Islet precursor cell (in vitro differentiated cells): ENCODE data around the gene CAPZB.
A peak's percentile ranks its signal among the peaks of the same experiment; 100 is the strongest.

Experiments used
- DNase-seq: peaks from one replicate; pipeline ENCODE4 v3.0.0-alpha.2; 2018

Gene CAPZB

GRCh38 chr1:19467199-19468187 is 17.8 kb downstream of the CAPZB start:
- DNase-seq, result no peak

- DNase-seq, result no peak
Measured at GRCh38 chr1:19466112-19466561, 19.2 kb downstream of the CAPZB start.

GRCh38 chr1:19465650-19466049 is 19.7 kb downstream of the CAPZB start:
- no peak for DNase-seq

GRCh38 chr1:19465123-19465522 is 20.2 kb downstream of the CAPZB start:
- no peak for DNase-seq

- DNase-seq, result no peak
Measured at GRCh38 chr1:19464696-19465095, 20.6 kb downstream of the CAPZB start.

- no peak for DNase-seq
Measured at GRCh38 chr1:19463504-19463803, 21.9 kb downstream of the CAPZB start.

GRCh38 chr1:19462781-19463503 is 22.4 kb downstream of the CAPZB start:
- no peak for DNase-seq

- no peak for DNase-seq
Measured at GRCh38 chr1:19461220-19461554, 24.2 kb downstream of the CAPZB start.

GRCh38 chr1:19460535-19461219 is 24.7 kb downstream of the CAPZB start:
- DNase-seq, result no peak

- DNase-seq, result no peak
Measured at GRCh38 chr1:19458815-19459417, 26.4 kb downstream of the CAPZB start.

GRCh38 chr1:19457607-19458006 is 27.7 kb downstream of the CAPZB start:
- no peak for DNase-seq

GRCh38 chr1:19456968-19457441 is 28.3 kb downstream of the CAPZB start:
- no peak for DNase-seq

- no peak for DNase-seq
Measured at GRCh38 chr1:19455353-19455752, 30.0 kb downstream of the CAPZB start.

- peak; percentile 66 for DNase-seq
Measured at GRCh38 chr1:19454265-19455146, 30.8 kb downstream of the CAPZB start.

- DNase-seq, result no peak
Measured at GRCh38 chr1:19453741-19454201, 31.6 kb downstream of the CAPZB start.

- no peak for DNase-seq
Measured at GRCh38 chr1:19452221-19452663, 33.1 kb downstream of the CAPZB start.

- no peak for DNase-seq
Measured at GRCh38 chr1:19450811-19451515, 34.4 kb downstream of the CAPZB start.

GRCh38 chr1:19449454-19450228 is 35.7 kb downstream of the CAPZB start:
- DNase-seq, result no peak

GRCh38 chr1:19448491-19449439 is 36.6 kb downstream of the CAPZB start:
- peak; percentile 66 for DNase-seq
